Posterior cingulate gyrus (tissue), 11 donors: Measurements from ENCODE around the gene USP54.

Experiments
- DNase-seq, 10 donors: peaks; one replicate each; pipeline versions ENCODE4 v3.0.0 to v3.0.0-alpha.2; 2020 to 2021; ENCODE audit warnings: mixed read lengths in 3 of 10
- intact Hi-C: fragments of 100-400 bp; cut with DNase I; formaldehyde crosslinking; loops from one replicate; pipeline ENCODE4 v1.15.1; 2023

USP54 gene

DNA sequence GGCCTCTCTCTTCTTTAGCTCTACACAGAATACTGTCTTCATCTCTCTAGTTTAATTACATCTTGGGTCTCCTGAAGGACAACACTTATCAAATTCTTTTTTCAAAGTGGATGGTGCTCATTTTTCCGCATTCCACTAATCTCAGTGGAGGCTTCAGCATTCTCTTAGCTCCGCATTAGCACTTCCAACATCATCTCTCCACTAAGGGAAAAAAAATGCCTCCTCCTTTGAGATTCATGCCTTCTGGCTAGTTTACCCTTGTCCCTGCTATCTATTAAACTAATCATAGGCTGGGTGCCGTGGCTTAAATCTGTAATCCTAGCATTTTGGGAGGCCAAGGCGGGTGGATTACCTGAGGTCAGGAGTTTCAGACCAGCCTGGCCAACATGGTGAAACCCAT lies 104.5 kb downstream of the USP54 start:
- no peak for DNase-seq
- intact Hi-C loops, result no loop called here

DNA sequence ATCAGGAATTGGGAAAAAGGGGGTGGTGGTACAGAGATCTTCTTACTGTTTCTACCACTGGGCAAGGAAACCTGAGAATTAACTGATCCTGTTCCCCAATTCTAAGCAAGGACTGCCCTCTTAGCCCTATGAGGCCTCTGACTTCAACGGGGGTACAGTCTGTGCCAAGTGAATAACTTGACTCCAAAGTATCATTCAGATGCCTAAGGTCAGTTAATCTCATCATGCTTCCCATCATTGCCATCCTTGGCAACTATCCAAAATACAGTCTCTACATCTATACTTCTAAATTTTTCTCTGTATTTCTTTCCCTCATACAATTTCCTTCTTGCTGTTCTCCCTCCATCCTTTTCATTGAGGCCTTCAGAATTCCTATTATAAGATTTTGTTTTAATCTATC lies 105.8 kb downstream of the USP54 start:
- intact Hi-C loops, result no loop called here
- DNase-seq, result no peak

GRCh38 chr10:73480158-73480557 lies 111.0 kb downstream of the USP54 start:
- intact Hi-C loops, result no loop called here
- no peak for DNase-seq

DNA sequence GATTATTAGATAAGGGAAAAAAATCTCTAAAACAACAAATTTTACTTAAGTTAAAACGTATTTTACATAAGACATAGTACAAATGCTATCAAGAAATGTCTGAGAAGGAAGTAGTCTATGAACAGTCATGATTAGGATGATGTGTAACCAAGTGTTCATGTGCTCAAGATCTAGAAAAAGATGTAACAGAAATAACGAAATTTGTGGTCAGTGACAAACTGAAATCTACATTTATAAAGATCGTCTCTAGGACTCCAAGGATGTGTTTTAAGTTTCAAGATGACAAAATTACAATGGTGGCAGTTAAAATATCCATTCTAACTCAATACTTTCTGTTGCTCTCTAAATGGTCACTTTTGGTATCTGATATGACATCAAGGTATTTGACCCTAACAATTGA lies 112.5 kb downstream of the USP54 start:
- DNase-seq, result no peak
- intact Hi-C loops, result no loop called here

DNA sequence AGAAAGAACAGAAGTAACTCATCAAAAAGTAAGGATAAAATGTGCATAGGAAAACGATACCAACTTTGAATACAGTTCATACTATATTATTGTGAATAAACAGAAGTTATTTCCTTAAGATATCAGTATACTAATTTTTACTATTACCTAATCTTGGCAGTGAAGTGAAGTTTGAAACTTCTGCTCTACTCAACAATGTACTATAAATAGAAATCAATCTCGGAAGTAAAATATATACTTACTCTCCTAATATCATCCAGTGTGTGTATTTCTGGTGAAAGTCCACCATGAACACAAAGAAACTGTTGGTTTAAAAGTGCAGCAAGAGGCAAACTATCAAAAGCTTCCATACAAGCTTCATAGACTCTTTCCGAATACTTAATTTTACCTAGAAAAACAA lies 119.9 kb downstream of the USP54 start:
- DNase-seq, result no peak

DNA sequence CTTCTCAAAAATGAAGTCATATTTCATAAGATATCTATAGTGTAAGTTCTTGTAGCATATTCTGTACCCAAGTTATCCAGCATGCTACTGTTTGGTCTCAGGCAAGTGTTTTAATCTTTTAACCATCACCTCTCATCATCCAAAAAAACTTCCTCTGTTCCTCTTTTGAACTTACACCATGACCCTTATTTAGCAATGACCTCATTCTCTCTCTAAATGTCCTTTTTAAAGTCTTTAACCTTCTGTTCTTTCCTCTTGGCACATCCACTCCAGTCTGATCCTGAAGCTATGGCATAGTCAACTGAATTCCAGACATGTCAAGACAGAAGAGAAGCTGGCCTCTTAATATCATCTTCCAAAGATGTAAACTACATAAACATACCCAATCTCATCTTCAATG lies 121.6 kb downstream of the USP54 start:
- no peak for DNase-seq
- intact Hi-C loops, result no loop called here

More for the DNA sequence above, 119.9 kb downstream of the USP54 start:
- intact Hi-C loops, result no loop called here

DNA sequence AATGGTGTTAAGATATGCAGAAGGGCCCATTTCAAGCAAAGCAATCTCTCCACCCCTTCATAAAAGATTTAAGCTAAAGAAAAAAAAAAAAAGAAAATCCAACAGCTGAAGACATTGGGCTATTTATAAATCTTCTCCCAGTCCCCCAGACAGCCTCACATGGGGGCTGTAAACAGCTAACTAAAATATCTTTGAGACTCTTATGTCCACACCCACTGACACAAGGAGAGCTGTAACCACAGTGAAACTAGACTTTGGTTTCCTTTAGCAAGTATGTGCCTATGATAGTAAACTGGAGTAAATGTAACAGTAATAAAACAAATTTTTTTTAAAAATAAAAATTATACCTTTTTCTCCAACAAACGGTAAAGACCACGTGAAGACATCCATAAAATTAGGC lies 123.9 kb downstream of the USP54 start:
- intact Hi-C loops, result no loop called here
- no peak for DNase-seq

DNA sequence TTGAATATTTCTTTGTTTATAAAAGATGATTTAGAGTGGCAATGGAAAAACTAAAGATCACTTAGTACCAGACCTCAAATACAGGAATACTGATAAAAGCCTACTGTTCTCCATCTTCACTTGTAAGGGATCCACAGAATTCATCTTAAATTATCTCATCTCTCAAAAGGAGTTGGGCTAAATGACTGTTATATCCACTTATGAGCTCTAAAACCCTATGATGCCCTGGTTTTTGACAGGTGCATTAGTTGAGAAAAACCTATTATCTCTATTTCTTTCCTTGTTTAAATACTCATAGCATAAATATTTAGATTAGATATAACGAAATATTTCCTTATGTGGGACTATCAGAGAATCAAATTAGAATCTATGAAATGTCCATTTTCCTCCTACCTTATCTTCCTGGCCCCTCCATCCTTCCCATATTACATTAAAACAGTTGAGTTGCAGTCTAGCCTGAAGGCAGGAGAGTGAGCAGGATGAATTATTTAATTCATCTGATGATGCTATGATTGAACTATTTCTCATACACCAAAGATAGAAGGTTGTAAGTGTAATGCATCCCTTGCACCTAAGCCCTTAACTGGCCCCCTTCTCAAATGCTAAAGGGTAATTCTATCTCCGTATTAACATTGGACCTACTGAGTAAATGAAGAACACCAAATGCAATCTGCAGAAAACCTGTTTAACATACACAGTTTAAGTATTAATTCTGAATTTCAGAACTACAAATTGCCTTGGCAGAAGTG lies 125.0 kb downstream of the USP54 start:
- intact Hi-C loops, result no loop called here
- no peak for DNase-seq

DNA sequence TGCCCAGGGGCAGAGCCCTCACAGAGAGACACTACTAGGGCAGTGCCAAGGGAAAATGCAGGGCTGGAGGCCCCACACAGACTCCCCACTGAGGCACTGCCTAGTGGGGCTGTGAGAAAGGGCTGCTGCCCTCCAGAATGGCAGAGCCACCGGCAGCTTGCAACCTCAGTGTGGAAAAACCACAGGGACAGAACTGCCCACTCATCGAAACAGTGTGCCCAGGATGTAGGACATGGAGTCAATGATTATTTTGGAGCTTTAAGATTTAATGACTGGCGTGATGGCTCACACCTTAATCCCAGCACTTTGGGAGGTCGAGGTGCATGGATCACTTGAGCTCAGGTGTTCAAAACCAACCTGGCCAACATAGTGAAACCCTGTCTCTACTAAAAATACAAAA lies 130.2 kb downstream of the USP54 start:
- no peak for DNase-seq
- intact Hi-C loops, result no loop called here

GRCh38 chr10:73459683-73460314 lies 131.3 kb downstream of the USP54 start:
- intact Hi-C loops, result no loop called here
- DNase-seq, result no peak

- DNase-seq, result no peak
- intact Hi-C loops, result no loop called here
These were observed 134.8 kb downstream of the USP54 start for GRCh38 chr10:73456187-73456890.

DNA sequence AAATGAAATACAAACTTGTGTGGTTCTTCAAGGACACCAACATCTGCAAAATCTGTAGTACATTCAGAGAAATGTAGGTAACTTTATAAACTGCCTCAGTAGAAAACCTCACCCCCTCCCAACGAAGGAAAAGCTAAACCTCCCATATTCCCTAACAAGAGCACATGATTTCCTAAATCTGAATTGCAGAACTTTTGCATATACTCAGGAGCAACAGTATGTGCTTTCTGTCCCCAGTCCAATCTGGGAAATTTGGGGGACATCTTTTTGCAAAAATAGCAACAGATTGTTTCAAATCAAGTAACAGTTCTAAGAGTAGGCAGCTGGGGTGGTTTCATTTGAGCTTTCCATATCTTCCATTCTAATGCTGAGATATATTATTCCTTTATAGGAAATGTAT lies 142.0 kb downstream of the USP54 start:
- intact Hi-C loops, result no loop called here
- no peak for DNase-seq

GRCh38 chr10:73448384-73448783 lies 142.8 kb downstream of the USP54 start:
- DNase-seq, result no peak
- intact Hi-C loops, result no loop called here
